Mesendoderm (in vitro differentiated cells): ENCODE results near the gene PYGL.

ENCODE experiments used
- DNase-seq: peaks from one replicate; pipeline ENCODE4 v3.0.0; 2013
- H2AK5ac ChIP-seq: 2 replicates; pipeline ENCODE4 v1.6.1; 2013; ENCODE audit warnings: low read length, inconsistent platforms
- H2BK120ac ChIP-seq: 2 replicates; pipeline ENCODE4 v1.6.1; 2013; ENCODE audit warnings: low read depth, mild to moderate bottlenecking, low read length, moderate library complexity, mixed read lengths
- H2BK15ac ChIP-seq: replicated peaks from 2 replicates; pipeline ENCODE4 v1.6.1; 2013; ENCODE audit warnings: low read depth, mild to moderate bottlenecking, moderate library complexity
- H2BK5ac ChIP-seq: 2 replicates; pipeline ENCODE4 v1.6.1; 2013; ENCODE audit warnings: low read length, inconsistent platforms
- H3K18ac ChIP-seq: 2 replicates; pipeline ENCODE4 v1.6.1; 2013; ENCODE audit warnings: mild to moderate bottlenecking, low read length, mixed read lengths
- H3K23ac ChIP-seq: one replicate; pipeline ENCODE4 v1.6.1; 2013; ENCODE audit warnings: low read length
- H3K27ac ChIP-seq: 2 replicates; pipeline ENCODE4 v1.5.1; 2013; ENCODE audit warnings: low read depth, mild to moderate bottlenecking, inconsistent platforms, low read length, moderate library complexity
- H3K27me3 ChIP-seq: 2 replicates; pipeline ENCODE4 v1.6.1; 2013; ENCODE audit warnings: low read length, control low read depth, mild to moderate bottlenecking, inconsistent platforms; ENCODE audit not compliant: insufficient read depth, poor library complexity
- H3K36me3 ChIP-seq: 2 replicates; pipeline ENCODE4 v1.6.1; 2013; ENCODE audit warnings: low read length, inconsistent platforms; ENCODE audit not compliant: control insufficient read depth, insufficient read depth
- H3K4ac ChIP-seq: one replicate; pipeline ENCODE4 v1.6.1; 2013; ENCODE audit warnings: low read depth, mild to moderate bottlenecking, low read length, moderate library complexity
- H3K4me1 ChIP-seq: 2 replicates; pipeline ENCODE4 v1.6.1; 2013; ENCODE audit warnings: low read depth, low read length, inconsistent platforms; ENCODE audit not compliant: control insufficient read depth
- H3K4me2 ChIP-seq: 2 replicates; pipeline ENCODE4 v1.6.1; 2013; ENCODE audit warnings: low read length
- H3K4me3 ChIP-seq: 2 replicates; pipeline ENCODE4 v1.5.1; 2013; ENCODE audit warnings: mild to moderate bottlenecking, low read length
- H3K56ac ChIP-seq: one replicate; pipeline ENCODE4 v1.6.1; 2013; ENCODE audit warnings: low read length
- H3K79me1 ChIP-seq: 2 replicates; pipeline ENCODE4 v1.6.1; 2013; ENCODE audit warnings: low read length, inconsistent platforms
- H3K79me2 ChIP-seq: 2 replicates; pipeline ENCODE4 v1.6.1; 2013; ENCODE audit warnings: mild to moderate bottlenecking, low read length; ENCODE audit not compliant: control insufficient read depth, insufficient read depth
- H3K9ac ChIP-seq: 2 replicates; pipeline ENCODE4 v1.6.1; 2013; ENCODE audit warnings: low read length, inconsistent platforms
- H4K5ac ChIP-seq: one replicate; pipeline ENCODE4 v1.6.1; 2013; ENCODE audit warnings: low read length
- H4K8ac ChIP-seq: one replicate; pipeline ENCODE4 v1.6.1; 2013; ENCODE audit warnings: low read depth, mild to moderate bottlenecking, control low read depth, low read length, moderate library complexity
- WGBS: extraction: QIAGEN DNeasy Blood & Tissue Kit; methylation state at CpG from one replicate; pipeline ENCODE4 v1.1.7; 2013; ENCODE audit warnings: low lambda C conversion rate, missing lambda C conversion rate; ENCODE audit not compliant: insufficient coverage; ENCODE audit errors: extremely low coverage; 5-methylcytosine and 5-hydroxymethylcytosine counted together

The PYGL gene

GRCh38 chr14:50953502-50953901 is 9.2 kb upstream of the PYGL start:
- Histone ChIP-seq H3K79me2 (no peaks in the 10 kb centered on the region), H2BK15ac (no peak overlapping the region), H3K79me1 (no peaks in the 10 kb centered on the region), H3K4me1 (no peaks in the 10 kb centered on the region), H3K9ac (no peak overlapping the region), H3K23ac (no peak overlapping the region), H2BK5ac (no peak overlapping the region), H3K36me3 (no peaks in the 10 kb centered on the region), H3K4ac (no peak overlapping the region), H3K27me3 (no peaks in the 10 kb centered on the region), H2AK5ac (no peak overlapping the region), H3K4me2 (no peak overlapping the region), H3K4me3 (no peak overlapping the region), H2BK120ac (no peak overlapping the region), H3K27ac (no peak overlapping the region), H4K8ac (no peak overlapping the region), H3K56ac (no peak overlapping the region), H3K18ac (no peak overlapping the region), H4K5ac (no peak overlapping the region)
- no peak for DNase-seq
- WGBS = no CpG with 5 or more reads among the region's 1 CpG

- H3K4me3 ChIP-seq = no peak overlapping the region
- WGBS = no CpG with 5 or more reads among the region's 6 CpGs
- DNase-seq = no peak
- no peaks in the 10 kb centered on the region for H3K4me1 ChIP-seq
- H3K56ac ChIP-seq = no peak overlapping the region
- no peak overlapping the region for H2BK5ac ChIP-seq
- no peak overlapping the region for H4K5ac ChIP-seq
- no peak overlapping the region for H3K18ac ChIP-seq
- no peaks in the 10 kb centered on the region for H3K27me3 ChIP-seq
- H3K79me1 ChIP-seq = no peaks in the 10 kb centered on the region
- no peak overlapping the region for H2BK120ac ChIP-seq
- no peak overlapping the region for H3K9ac ChIP-seq
- no peaks in the 10 kb centered on the region for H3K36me3 ChIP-seq
- H3K27ac ChIP-seq = no peak overlapping the region
- no peak overlapping the region for H3K4ac ChIP-seq
- no peak overlapping the region for H3K4me2 ChIP-seq
- no peaks in the 10 kb centered on the region for H3K79me2 ChIP-seq
- no peak overlapping the region for H3K23ac ChIP-seq
- H2AK5ac ChIP-seq = no peak overlapping the region
- H4K8ac ChIP-seq = no peak overlapping the region
- H2BK15ac ChIP-seq = no peak overlapping the region
These were observed 6.7 kb upstream of the PYGL start for GRCh38 chr14:50951032-50951431.

GRCh38 chr14:50948205-50948604 is 3.9 kb upstream of the PYGL start:
- Histone ChIP-seq H4K5ac (no peak overlapping the region), H3K56ac (no peak overlapping the region), H2BK15ac (no peak overlapping the region), H3K36me3 (no peaks in the 10 kb centered on the region), H4K8ac (no peak overlapping the region), H2BK5ac (no peak overlapping the region), H3K79me2 (no peaks in the 10 kb centered on the region), H3K9ac (no peak overlapping the region), H3K27ac (no peak overlapping the region), H3K79me1 (no peaks in the 10 kb centered on the region), H2AK5ac (no peak overlapping the region), H3K23ac (no peak overlapping the region), H3K27me3 (no peaks in the 10 kb centered on the region), H2BK120ac (no peak overlapping the region), H3K4me2 (no peak overlapping the region), H3K18ac (no peak overlapping the region), H3K4me3 (no peak overlapping the region), H3K4me1 (no peaks in the 10 kb centered on the region), H3K4ac (no peak overlapping the region)
- no peak for DNase-seq
- WGBS = no CpG with 5 or more reads among the region's 2 CpGs

- Histone ChIP-seq H3K27me3 (no peaks in the 10 kb centered on the region), H2BK120ac (no peak overlapping the region), H3K27ac (no peak overlapping the region), H2BK15ac (no peak overlapping the region), H3K79me2 (no peaks in the 10 kb centered on the region), H3K4ac (no peak overlapping the region), H3K56ac (no peak overlapping the region), H3K18ac (no peak overlapping the region), H3K4me2 (no peak overlapping the region), H4K5ac (no peak overlapping the region), H3K36me3 (no peaks in the 10 kb centered on the region), H3K4me3 (no peak overlapping the region), H3K9ac (no peak overlapping the region), H2AK5ac (no peak overlapping the region), H3K79me1 (no peaks in the 10 kb centered on the region), H4K8ac (no peak overlapping the region), H3K4me1 (no peaks in the 10 kb centered on the region), H2BK5ac (no peak overlapping the region), H3K23ac (no peak overlapping the region)
- no CpG with 5 or more reads among the region's 4 CpGs for WGBS
- DNase-seq = no peak
These were observed 3.2 kb upstream of the PYGL start for GRCh38 chr14:50947446-50947845.

- Histone ChIP-seq H3K4me1 (no peaks in the 10 kb centered on the region), H3K4ac (no peak overlapping the region), H3K36me3 (no peaks in the 10 kb centered on the region), H3K27ac (no peak overlapping the region), H3K27me3 (no peaks in the 10 kb centered on the region), H2AK5ac (no peak overlapping the region), H3K18ac (no peak overlapping the region), H4K5ac (no peak overlapping the region), H3K4me2 (no peak overlapping the region), H3K56ac (no peak overlapping the region), H2BK120ac (no peak overlapping the region), H3K9ac (no peak overlapping the region), H4K8ac (no peak overlapping the region), H3K4me3 (no peak overlapping the region), H3K79me1 (no peaks in the 10 kb centered on the region), H3K23ac (no peak overlapping the region), H2BK15ac (no peak overlapping the region), H3K79me2 (no peaks in the 10 kb centered on the region), H2BK5ac (no peak overlapping the region)
- DNase-seq = no peak
- WGBS = no CpG with 5 or more reads among the region's 5 CpGs
These were observed 2.1 kb upstream of the PYGL start for GRCh38 chr14:50946234-50946935.
